ENCODE measurements around the gene PCBD1. TPM values are rescaled to one million over a fixed set of nuclear protein-coding genes. Genes with fewer than 3 reads are reported as not detected.

Gene PCBD1
- polyA plus RNA-seq, 4 donors, result 45.6 to 129 (median 112) TPM

DNA sequence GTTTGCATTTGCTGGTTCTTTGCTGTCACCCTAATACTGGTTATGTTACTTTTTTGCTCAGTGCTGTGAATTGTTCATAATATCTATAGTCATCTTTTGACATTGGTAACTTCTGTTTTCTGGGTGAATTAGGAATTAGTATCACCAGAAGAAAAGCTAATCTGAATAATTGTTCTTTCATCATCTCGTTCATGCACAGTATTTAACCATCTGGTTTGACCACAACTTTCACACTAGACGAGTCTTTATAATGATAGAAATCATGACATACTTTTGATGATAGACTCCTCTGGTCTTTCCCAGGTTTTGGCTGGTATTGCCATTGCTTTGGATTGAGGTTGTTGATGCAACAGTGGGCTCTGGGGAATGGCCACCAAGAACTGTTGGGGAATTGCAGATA, 47.5 kb downstream of the PCBD1 start:
- DNase-seq (ENCODE audit: low read depth in 4 of 4, low spot score in 3 of 4), result no peak

- no peak for DNase-seq (ENCODE audit: low read depth in 4 of 4, low spot score in 3 of 4)
Measured at GRCh38 chr10:70838270-70838805, 50.0 kb downstream of the PCBD1 start.

DNA sequence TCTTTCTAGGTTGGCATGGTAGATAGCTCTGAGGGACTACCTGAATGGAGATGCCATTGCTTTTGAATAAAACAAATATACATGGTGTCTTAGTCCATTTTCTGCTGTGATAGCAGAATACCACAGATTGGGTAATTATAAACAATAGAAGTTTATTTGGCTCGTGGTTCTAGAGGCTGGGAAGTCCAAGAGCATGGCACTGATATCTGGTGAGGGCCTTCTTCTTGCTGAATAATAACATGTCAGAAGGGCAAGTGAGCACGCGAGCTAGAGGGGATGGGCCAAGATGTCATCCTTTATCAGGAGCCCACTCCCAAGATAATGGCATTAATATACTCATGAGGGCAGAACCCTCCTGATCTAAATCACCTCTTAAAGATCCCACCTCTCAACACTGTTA, 50.7 kb downstream of the PCBD1 start:
- no peak for DNase-seq (ENCODE audit: low read depth in 4 of 4, low spot score in 3 of 4)

DNA sequence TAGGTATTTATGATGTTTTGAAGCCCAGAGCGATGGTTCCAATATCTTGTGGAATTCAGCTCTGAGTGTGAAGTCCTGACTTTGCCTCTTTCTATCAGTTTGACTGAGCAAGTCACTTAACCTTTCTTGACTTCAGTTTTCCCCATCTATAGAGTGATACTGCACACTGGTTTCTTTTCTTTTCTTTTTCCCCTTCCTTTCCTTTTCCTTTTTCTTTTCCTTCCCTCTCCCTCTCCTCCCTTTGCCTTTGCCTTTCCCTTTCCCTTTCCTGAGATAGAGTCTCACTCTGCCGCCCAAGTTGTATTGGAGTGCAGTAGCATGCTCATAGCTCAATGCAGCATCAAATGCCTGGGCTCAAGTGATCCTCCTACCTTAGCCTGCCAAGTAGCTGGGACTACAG, 52.0 kb downstream of the PCBD1 start:
- no peak for DNase-seq (ENCODE audit: low read depth in 4 of 4, low spot score in 3 of 4)

GRCh38 chr10:70834441-70835151, 53.8 kb downstream of the PCBD1 start:
- DNase-seq (ENCODE audit: low read depth in 4 of 4, low spot score in 3 of 4), result no peak

- DNase-seq (ENCODE audit: low read depth in 4 of 4, low spot score in 3 of 4), result no peak
Measured at GRCh38 chr10:70834021-70834420, 54.3 kb downstream of the PCBD1 start.

GRCh38 chr10:70833601-70834000, 54.8 kb downstream of the PCBD1 start:
- no peak for DNase-seq (ENCODE audit: low read depth in 4 of 4, low spot score in 3 of 4)

Other genes starting within 250 kb of the PCBD1 start
- gene ADAMTS14, start 216.1 kb downstream of the PCBD1 start, polyA plus RNA-seq (ENCODE audit: insufficient read length in 4 of 4), result 1 to 10 TPM; 1.2 to 2.0 (median 1.3) TPM
- not detected for gene TBATA, start 103.2 kb downstream of the PCBD1 start, polyA plus RNA-seq (ENCODE audit: insufficient read length in 4 of 4)
- gene SGPL1, start 72.6 kb downstream of the PCBD1 start, polyA plus RNA-seq (ENCODE audit: insufficient read length in 4 of 4), result 10 to 100 TPM; 39.6 to 66.2 (median 60.0) TPM